OCI-LY3 (cell line): ENCODE measurements around the gene SPDEF.

Source experiments
- EZH2phosphoT487 ChIP-seq: fragments of 200-600 bp; shearing (Covaris generic); IDR thresholded peaks from 2 replicates; pipeline ENCODE4 v1.6.1; 2018; ENCODE audit warnings: antibody characterized with exemption, mixed run types, low read depth
- TF ChIP-seq, protein P1 (sequence below): fragments of 200-600, 300-600 bp; sonication (generic); IDR thresholded peaks from 2 replicates; pipeline ENCODE4 v1.5.1; 2014; ENCODE audit warnings: antibody characterized with exemption, low read length, low read depth

DNA sequence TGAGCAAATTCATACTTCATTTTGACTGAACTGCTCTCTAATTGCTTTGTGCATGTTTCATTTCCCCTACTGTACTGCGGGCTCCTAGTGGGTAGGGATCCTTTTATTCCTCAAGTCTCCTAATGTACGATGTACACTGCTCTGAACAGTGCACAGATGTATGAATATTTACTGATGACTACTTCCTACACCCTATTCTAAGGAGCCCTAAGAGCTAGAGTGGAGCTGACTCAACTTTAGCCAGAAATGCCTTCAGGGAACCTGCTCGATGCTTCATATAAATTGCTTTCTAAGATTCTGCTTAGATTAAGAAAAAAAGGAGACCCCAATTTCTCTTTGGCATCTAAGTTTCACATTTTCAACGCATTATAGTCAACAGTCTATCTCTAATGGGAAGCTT is 47.6 kb upstream of the SPDEF start:
- TF ChIP-seq, protein P1, sequence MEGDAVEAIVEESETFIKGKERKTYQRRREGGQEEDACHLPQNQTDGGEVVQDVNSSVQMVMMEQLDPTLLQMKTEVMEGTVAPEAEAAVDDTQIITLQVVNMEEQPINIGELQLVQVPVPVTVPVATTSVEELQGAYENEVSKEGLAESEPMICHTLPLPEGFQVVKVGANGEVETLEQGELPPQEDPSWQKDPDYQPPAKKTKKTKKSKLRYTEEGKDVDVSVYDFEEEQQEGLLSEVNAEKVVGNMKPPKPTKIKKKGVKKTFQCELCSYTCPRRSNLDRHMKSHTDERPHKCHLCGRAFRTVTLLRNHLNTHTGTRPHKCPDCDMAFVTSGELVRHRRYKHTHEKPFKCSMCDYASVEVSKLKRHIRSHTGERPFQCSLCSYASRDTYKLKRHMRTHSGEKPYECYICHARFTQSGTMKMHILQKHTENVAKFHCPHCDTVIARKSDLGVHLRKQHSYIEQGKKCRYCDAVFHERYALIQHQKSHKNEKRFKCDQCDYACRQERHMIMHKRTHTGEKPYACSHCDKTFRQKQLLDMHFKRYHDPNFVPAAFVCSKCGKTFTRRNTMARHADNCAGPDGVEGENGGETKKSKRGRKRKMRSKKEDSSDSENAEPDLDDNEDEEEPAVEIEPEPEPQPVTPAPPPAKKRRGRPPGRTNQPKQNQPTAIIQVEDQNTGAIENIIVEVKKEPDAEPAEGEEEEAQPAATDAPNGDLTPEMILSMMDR: no peak
- no peak for TF ChIP-seq EZH2phosphoT487
